ENCODE data around the gene RASGRF1.

Gene RASGRF1

GRCh38 chr15:78947506-78947905 is 143.1 kb downstream of the RASGRF1 start:
- H3K27ac ChIP-seq (replicated peaks) = no peak overlapping the region
- peaks cover 16% of the 10 kb centered on the region for H3K27me3 ChIP-seq (ENCODE audit: insufficient read depth, poor library complexity, severe bottlenecking)
- no peak overlapping the region for H3K4me3 ChIP-seq (replicated peaks; ENCODE audit: insufficient read depth, low read length)
- no peak for DNase-seq (ENCODE audit: low read depth in 1 of 2, low spot score in 1 of 2)
- TF ChIP-seq POLR2AphosphoS5 (IDR thresholded peaks at IDR 0.05; ENCODE audit: low read depth) = no peak
- TF ChIP-seq SPI1 (IDR thresholded peaks at IDR 0.05; ENCODE audit: borderline replicate concordance, low read depth) = no peak

- TF ChIP-seq REST (IDR thresholded peaks at IDR 0.05; ENCODE audit: insufficient replicate concordance, low read depth) = no peak
- TF ChIP-seq POLR2AphosphoS5 (IDR thresholded peaks at IDR 0.05; ENCODE audit: low read depth) = no peak
- no peak for TF ChIP-seq SPI1 (IDR thresholded peaks at IDR 0.05; ENCODE audit: borderline replicate concordance, low read depth)
- no peak for TF ChIP-seq GABPA (IDR thresholded peaks at IDR 0.05; ENCODE audit: low read depth)
- no peak for TF ChIP-seq CTCF (IDR thresholded peaks at IDR 0.05; ENCODE audit: insufficient read depth, low read length)
- H3K27ac ChIP-seq (replicated peaks) = no peak overlapping the region
- no peak overlapping the region for H3K4me3 ChIP-seq (replicated peaks; ENCODE audit: insufficient read depth, low read length)
- no peak for DNase-seq (ENCODE audit: low read depth in 1 of 2, low spot score in 1 of 2)
- H3K27me3 ChIP-seq (ENCODE audit: insufficient read depth, poor library complexity, severe bottlenecking) = peaks cover 16% of the 10 kb centered on the region
Measured at GRCh38 chr15:78946493-78946892, 144.1 kb downstream of the RASGRF1 start.

- peak; percentile 16 to 42 for DNase-seq (ENCODE audit: low read depth in 1 of 2, low spot score in 1 of 2)
- H3K27ac ChIP-seq (replicated peaks) = no peak within 1 kb of the TSS
Measured at GRCh38 chr15:78944669-78945407, 145.7 kb downstream of the RASGRF1 start, which contains the start of gene CTSH. TSS of gene CTSH (minus strand) at chr15:78945046. CDS start at chr15:78944981, 65 bp downstream.

More at GRCh38 chr15:78944669-78945407, 145.7 kb downstream of the RASGRF1 start, which contains the start of gene CTSH:
- TF ChIP-seq GABPA (IDR thresholded peaks at IDR 0.05; ENCODE audit: low read depth) (no peak), SPI1 (IDR thresholded peaks at IDR 0.05; ENCODE audit: borderline replicate concordance, low read depth) (no peak), REST (IDR thresholded peaks at IDR 0.05; ENCODE audit: insufficient replicate concordance, low read depth) (no peak), CTCF (IDR thresholded peaks at IDR 0.05; ENCODE audit: insufficient read depth, low read length) (no peak), POLR2AphosphoS5 (IDR thresholded peaks at IDR 0.05; ENCODE audit: low read depth) (no peak)
- H3K4me3 ChIP-seq (replicated peaks; ENCODE audit: insufficient read depth, low read length) = peak within 1 kb of the TSS; percentile 38
- peaks cover 16% of the 10 kb centered on the region for H3K27me3 ChIP-seq (ENCODE audit: insufficient read depth, poor library complexity, severe bottlenecking)
